B cell (primary cell): ENCODE measurements around the gene OXCT1.

Experiments used
- CTCF ChIP-seq: fragments of 200-600 bp; IDR thresholded peaks from one replicate; pipeline ENCODE4 v1.8.0; 2022; ENCODE audit warnings: antibody characterized with exemption, mild to moderate bottlenecking
- EZH2 ChIP-seq: IDR thresholded peaks from 2 replicates; pipeline ENCODE4 v1.6.1; 2012; ENCODE audit warnings: borderline replicate concordance, low read depth, mild to moderate bottlenecking, moderate library complexity, low read length; ENCODE audit not compliant: insufficient read depth, poor library complexity, severe bottlenecking

GRCh38 chr5:41681840-41682239, 188.4 kb downstream of the OXCT1 start:
- no peak for TF ChIP-seq CTCF
- no peak for TF ChIP-seq EZH2
